Fibroblast of skin of abdomen (primary cell): ENCODE results near the gene GRK4.
"Not testable (repeated sequence)": the region's sequence is repeated elsewhere in the genome, so short reads cannot be mapped to it uniquely, and the experiment has no call there.

Source experiments
- DNase-seq: peaks from one replicate; pipeline ENCODE4 v3.0.0-alpha.2; 2013

GRK4 gene

DNA sequence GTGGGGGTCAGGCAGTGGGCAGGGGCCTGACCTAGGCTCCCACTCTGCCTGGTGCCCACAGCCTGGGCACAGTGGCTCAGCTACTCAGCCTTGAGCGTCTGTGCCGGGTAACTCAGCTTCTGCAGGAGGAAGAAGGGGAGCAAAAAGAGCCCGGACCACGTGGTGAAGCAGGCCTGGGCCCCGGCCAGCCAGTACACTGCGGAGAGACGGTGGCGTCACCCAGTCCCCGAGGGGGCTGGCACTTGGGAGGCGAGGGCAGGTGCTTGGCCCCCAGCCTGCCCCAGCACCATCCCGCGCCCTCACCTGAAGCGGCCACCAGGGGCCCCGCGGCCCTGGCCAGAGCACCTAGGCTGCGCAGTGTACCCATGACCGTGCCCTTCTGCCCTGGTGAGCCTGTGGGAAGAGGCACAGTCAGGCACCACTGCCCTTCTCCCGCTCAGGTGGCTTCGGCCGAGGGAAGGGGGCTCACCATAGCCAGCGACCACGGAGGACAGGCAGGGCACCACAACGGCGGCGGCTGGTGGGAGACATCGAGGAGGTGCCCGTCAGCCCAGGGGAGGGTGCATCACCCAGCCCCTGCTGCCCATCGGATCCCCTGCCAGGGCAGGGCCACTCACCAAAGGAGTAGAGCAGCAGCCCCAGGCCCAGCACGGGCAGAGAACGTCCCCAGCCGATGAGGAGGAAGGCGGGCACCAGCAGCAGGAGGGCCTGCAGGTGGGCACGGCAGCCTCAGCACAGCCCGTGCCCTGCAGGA lies 32.4 kb upstream of the GRK4 start:
- no peak for DNase-seq

DNA sequence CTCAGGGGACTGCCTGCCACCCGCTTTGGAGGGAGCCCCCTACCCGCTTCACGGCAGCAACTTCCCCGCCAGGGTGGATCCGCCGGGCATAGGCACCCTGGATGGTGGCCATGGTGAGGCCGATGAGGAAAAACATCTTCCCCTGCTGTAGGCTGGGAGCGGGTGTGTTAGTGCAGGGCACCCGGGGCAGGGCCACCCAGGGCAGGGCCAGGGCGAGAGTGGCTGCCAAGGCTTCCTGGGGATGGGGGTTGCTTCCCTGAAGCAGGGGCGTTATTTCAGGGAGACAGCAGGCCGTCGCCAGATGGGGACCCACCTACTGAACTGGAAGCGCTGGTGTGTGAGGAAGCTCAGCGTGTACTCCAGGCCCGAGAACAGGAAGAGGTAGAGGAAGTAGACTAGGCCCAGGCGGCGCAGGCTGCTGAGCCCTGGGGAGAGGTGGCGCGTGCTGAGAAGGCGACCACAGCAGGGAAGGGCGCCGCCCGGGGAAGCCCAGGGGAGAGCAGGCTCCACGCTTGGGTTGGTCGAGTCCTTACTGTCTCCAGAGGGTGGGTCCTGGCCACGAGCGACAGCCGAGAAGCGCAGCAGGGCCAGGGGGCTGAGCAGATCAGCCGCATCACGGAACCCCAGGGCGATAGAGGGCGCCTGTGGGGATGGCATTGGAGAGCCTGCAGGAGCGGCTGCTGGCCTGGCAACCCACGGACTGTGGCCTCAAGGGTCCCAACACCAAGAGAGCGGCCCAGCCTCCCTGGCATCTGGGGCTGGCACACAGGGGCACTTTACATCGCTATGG lies 31.7 kb upstream of the GRK4 start:
- no peak for DNase-seq

DNA sequence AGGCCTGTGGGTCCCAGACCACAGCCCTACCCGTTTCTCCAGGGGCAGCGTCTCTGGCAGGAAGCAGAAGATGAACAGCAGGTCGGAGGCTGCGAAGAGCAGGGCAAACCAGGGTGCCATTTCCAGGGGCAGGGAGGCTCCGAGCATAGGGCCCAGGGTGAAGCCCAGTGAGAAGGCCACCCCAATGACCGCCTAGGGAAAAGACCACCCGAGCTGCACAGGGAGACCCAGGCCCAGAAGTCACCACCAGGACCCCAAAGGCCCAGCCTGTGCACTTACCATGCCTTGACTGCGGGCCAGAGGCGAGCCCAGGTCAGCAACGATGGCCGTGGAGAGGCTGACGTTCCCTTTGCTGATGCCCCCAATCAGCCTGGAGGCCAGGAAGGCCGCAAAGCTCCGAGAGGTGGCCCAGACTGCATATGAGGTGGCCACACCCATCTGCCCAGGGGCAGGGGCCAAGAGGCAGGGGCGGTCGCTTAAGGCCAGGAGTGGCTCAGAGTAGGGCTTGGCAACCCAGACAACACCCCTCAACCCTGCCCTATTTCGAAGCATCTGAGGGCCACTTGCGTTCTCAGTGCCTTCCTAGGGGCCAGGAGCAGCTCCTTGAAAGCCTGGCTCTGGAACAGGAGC lies 30.9 kb upstream of the GRK4 start:
- no peak for DNase-seq

DNA sequence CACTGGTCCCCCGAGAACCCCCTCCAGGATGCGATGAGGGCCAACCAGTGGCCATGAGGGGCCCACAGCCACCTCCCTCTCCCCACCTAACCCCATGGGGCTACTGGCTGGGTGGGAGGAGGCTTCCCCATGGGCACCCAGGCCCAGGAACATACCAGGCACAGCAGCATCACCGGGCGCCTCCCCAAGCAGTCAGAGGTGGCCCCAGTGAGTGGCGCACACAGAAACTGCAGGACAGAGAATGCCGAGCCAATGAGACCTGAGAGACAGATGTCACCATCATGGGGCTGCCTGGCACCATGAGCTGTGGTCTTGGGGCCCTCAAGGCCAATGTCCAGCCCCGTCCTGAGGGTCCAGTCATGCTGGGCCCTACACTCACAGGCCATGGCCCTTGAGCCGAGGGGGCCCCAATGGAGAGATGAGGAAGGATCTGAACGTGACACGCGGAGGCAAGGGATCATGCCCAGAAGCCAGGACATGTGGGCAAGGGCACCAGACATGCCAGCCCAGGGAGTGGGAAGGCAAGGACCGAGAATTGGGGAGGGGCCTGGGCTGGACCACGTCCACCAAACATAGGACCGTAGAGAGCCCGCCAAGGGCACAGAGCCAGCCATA lies 30.3 kb upstream of the GRK4 start:
- DNase-seq = no peak

GRCh38 chr4:2933566-2934076 lies 29.8 kb upstream of the GRK4 start:
- DNase-seq = no peak

- peak; percentile 20 for DNase-seq
Measured at GRCh38 chr4:2934077-2934812, 29.1 kb upstream of the GRK4 start.

GRCh38 chr4:2934813-2935761 lies 28.3 kb upstream of the GRK4 start:
- DNase-seq = peak; percentile 88

- no peak for DNase-seq
Measured at GRCh38 chr4:2935762-2936743, 27.3 kb upstream of the GRK4 start.

DNA sequence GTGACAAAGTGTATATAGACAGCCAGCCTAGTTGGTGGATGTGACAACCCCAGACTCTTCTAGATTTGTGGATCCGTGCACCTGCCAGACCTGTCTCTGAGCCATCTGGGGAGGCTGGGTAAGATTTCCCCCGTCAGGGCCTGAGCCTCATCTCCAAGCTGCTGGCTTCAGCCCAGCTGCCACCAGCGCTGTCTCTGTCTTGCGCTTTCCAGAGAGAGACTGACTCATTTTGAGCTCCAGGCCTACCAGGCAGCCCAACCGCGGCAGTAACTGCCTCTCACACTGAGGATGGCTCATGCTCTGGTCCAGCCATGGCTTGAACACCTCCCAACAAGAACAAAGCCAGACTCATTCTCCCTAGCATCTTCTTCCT lies 26.6 kb upstream of the GRK4 start:
- peak; percentile 37 for DNase-seq

DNA sequence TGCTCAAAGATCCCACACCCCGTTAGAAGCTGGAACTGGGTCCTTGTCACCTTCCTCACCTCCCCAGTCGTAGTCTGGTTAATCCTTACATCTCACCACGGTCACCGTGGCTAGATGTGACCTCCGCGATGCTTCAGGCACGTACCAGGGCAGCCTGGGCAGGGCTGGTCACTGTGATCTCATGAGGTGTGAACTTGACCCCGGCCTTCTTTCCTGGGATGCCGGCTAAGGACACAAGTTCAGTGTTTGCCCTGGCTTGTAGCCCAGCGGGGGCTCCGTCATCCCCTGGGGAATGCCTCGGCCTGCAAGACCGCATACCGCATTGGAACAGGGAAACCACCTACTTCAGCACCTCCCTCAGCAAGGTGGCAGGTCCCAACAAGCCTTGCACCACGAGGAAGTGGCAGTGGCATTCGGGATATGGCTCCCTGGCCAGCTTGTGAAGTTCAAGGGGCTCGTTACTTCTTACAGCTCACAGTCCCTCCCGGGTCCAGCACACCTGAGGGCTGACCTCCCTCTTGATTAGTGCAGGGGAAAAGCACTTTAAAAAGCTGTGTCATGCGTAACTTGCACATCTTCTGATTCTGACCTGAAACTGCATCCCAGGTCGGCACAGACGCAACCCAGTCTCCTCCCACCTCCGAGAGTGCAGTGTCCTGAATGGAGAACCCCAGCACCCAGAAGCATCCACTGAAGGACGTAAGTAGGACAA lies 26.1 kb upstream of the GRK4 start:
- DNase-seq = no peak

DNA sequence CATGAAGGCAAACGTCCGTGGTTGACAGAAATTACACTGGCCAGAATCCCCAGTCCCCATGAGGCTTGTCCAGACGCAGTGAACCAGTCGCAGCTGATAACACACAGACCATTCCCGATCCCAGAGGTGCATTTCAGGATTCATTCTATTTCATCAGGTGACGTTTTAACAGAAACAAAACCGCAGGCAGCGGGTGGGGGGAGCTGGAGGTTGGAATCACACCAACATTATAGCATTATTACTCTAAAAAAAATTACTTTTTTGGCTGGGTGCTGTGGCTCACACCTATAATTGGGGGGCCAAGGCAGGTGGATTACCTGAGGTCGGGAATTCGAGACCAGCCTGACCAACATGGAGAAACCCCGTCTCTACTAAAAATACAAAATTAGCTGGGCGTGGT lies 25.4 kb upstream of the GRK4 start:
- DNase-seq = no peak

DNA sequence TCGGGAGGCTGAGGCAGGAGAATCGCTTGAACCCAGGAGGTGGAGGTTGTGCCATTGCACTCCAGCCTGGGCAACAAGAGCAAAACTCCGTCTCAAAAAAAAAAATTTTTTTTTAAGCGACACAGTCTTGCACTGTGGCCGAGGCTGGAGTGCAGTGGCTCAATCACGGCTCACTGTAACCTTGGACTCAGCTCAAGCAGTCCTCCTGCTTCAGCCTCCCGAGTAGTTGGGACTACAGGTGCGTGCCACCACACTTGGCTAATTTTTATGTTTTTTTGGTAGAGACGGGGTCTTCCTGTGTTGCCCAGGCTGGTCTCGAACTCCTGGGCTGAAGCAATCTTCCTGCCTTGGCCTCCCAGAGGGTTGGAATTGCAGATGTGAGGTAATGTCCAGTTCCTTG lies 25.0 kb upstream of the GRK4 start:
- DNase-seq = not testable (repeated sequence)

DNA sequence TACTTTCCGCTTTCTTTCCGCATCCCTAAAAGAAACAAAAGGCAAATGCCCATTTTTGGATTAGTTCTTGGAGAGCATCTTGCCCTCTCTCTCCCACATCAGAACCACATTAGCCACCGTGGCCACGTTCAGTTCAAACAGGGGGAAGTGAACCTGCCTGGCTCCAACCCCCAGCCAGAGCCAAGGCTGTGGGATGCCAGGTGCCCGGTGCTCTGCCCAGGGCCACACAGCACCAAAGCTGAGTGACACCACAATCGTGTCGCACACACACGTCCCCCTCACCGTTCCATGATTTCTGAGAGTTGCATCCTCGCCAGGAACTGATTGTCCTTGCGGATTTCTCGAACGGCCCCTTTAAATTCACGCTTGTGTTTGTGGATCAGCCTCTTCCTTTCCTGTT lies 24.5 kb upstream of the GRK4 start:
- no peak for DNase-seq

DNA sequence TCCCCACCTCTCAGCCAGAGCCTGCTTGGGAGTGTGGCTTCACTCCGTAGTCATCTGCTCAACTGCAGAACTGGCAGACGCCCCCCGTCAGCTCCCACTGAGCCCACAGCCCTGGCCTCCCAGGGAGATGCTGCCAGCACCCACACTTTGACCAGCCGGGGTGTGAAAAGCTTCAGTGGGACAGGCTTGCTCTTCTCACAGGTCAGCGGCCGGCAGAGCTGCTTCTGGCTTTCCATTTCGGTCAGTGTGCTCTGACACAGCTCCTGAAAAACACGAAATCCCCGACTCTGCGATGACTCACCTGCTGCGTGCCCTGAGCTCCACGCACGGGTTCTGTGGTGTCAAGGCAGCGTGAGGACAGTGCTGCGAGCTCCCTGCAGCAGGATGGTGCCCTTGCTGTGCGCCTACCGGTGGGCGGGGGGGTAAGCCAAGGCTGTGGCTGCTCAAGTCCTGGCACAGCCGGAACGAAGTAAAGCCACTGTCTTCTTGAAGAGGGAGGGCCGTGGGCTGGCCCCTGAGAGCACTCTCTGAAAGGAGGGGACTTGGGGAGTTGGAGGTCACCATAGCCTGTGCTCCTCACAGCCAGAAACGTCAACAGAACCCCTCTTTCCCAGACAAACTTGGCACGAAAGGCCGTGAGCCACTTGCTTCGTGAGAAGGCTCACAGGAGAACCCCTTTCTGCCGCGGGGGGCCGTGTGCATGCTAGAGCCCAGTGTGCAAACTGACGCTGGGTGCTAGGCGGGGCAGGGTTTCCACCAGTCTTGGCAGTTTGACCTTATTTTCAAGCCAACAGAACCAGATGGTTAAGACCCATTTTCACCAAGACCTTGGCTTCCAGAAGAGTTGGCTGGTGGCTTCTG lies 23.8 kb upstream of the GRK4 start:
- no peak for DNase-seq

- DNase-seq = no peak
Measured at GRCh38 chr4:2940267-2941137, 22.9 kb upstream of the GRK4 start.

DNA sequence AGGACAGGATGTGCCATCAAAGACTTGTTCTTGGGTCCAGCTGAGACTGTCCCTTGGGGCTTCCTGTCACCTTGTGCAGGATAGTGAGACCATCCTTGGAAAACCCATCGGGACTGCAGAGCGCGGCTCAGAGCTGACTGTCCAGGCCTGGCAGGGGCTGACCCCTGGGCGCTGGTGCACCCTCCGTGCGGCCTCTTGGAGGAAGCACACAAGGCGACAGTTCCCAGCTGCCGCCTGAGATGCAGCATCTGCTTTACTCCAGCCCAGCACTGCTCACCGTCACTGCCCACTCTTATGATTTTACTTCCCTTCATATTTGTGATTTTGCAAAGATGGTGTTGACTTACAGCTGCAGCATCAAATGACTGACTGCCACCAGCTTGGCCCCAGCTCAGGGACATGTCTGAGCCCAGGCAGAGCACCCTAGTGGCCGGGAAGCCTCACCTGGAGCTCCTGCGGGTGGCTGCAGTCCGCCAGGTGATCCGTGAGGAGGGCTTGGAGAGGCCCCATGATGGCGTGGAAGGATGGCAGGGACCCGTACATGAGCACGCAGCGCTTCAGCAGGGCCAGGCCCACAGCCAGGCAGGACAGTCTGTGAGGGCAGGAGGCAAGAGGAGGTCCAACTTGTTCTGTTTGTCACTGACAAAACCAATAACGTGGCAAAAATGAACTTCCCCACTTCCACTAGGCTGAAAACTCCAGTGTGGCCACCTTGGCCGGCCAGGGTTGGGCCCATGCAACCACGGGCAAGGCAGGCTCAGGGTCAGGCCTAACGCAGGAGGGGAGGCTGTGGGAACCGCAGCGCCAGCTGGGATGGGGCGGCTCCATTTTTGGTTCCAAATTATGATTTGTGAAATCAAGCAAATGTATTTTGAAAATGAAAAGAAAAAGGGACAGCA lies 22.0 kb upstream of the GRK4 start:
- no peak for DNase-seq
